ENCODE data around the gene PEA15.
A peak's percentile ranks its signal among the peaks of the same experiment; 100 is the strongest.

PEA15 gene

GRCh38 chr1:160260406-160261382 is 55.5 kb downstream of the PEA15 start:
- H3K4me1 ChIP-seq (ENCODE audit: control insufficient read depth, insufficient read depth, low read length), result peaks cover 32% of the 10 kb centered on the region
- no peaks in the 10 kb centered on the region; a peak in 1 of 3 replicates for H3K36me3 ChIP-seq (ENCODE audit: control insufficient read depth in 2 of 2, insufficient read depth in 1 of 2, low read length in 2 of 2)
- H3K9me3 ChIP-seq (ENCODE audit: control insufficient read depth, insufficient read depth, low read depth, low read length), result no peaks in the 10 kb centered on the region
- peak overlapping the region; percentile 92 for H3K27ac ChIP-seq (ENCODE audit: extremely low read depth, low read depth, low read length)
- CTCF ChIA-PET, result interaction anchor here (0.6 to 5.4 kb wide), 11 partner anchors 9 to 941 kb away, joined by 3 to 35 read pairs (median 4); partner anchors contain the start of genes CASQ1, NIT1 and PFDN2
- POLR2A ChIA-PET, result interaction anchor here (0.7 to 1.8 kb wide), 10 partner anchors 8 to 345 kb away, joined by 3 to 9 read pairs (median 4); partner anchors contain the start of genes IGSF8 and PEX19
- peak overlapping the region; percentile 94 for H3K4me3 ChIP-seq (ENCODE audit: low read depth, low read length)
- TF ChIP-seq REST (tag by site-specific recombination; IDR thresholded peaks at IDR 0.05) (0 out of 2 replicates have a peak, but pooled peaks have one; percentile 11), ZNF624 (tag by site-specific recombination; IDR thresholded peaks at IDR 0.05) (no peak), ZSCAN4 (tag by site-specific recombination; IDR thresholded peaks at IDR 0.05) (peak; percentile 43; the same call in 1 of the 2 replicates), KLF1 (tag by site-specific recombination; IDR thresholded peaks at IDR 0.05) (peak; percentile 51; the same call in 1 of the 2 replicates), ZBTB10 (tag by site-specific recombination; IDR thresholded peaks at IDR 0.05) (no peak), ZNF140 (tag by site-specific recombination; IDR thresholded peaks at IDR 0.05) (no peak), PRDM4 (tag by site-specific recombination; IDR thresholded peaks at IDR 0.05) (peak; percentile 85), SP7 (tag by site-specific recombination; IDR thresholded peaks at IDR 0.05) (peak; percentile 92), ZFP41 (tag by site-specific recombination; IDR thresholded peaks at IDR 0.05; ENCODE audit: borderline replicate concordance) (no peak), ZNF138 (tag by site-specific recombination; IDR thresholded peaks at IDR 0.05; ENCODE audit: borderline replicate concordance) (no peak), ZNF121 (tag by site-specific recombination; IDR thresholded peaks at IDR 0.05) (no peak), ZNF157 (tag by site-specific recombination; IDR thresholded peaks at IDR 0.05) (no peak), TRIM28 (IDR thresholded peaks at IDR 0.05; ENCODE audit: borderline replicate concordance, low read length) (peak; percentile 46; the same call in 1 of the 2 replicates), ZBTB49 (tag by site-specific recombination; IDR thresholded peaks at IDR 0.05; ENCODE audit: low read depth) (0 out of 2 replicates have a peak, but pooled peaks have one; percentile 17), ZNF621 (tag by site-specific recombination; IDR thresholded peaks at IDR 0.05) (no peak), INSM2 (tag by site-specific recombination; IDR thresholded peaks at IDR 0.05) (peak; percentile 97), GLI4 (tag by site-specific recombination; IDR thresholded peaks at IDR 0.05) (0 out of 2 replicates have a peak, but pooled peaks have one; percentile 16), HOXD13 (CRISPR knock-in tag; IDR thresholded peaks at IDR 0.05; ENCODE audit: borderline replicate concordance) (peak; percentile 84; the same call in 1 of the 2 replicates), SALL2 (tag by site-specific recombination; IDR thresholded peaks at IDR 0.05; ENCODE audit: borderline replicate concordance) (no peak), ZNF202 (tag by site-specific recombination; IDR thresholded peaks at IDR 0.05; ENCODE audit: borderline replicate concordance) (no peak), ZNF248 (tag by site-specific recombination; IDR thresholded peaks at IDR 0.05) (no peak)
